HG03060 (cell line): ENCODE measurements around the gene NENF.
"Not testable (repeated sequence)": the region's sequence is repeated elsewhere in the genome, so short reads cannot be mapped to it uniquely, and the experiment has no call there.

Experiments
- ATAC-seq: cut with Tn5 transposase; IDR thresholded peaks from one replicate; pipeline ENCODE4 v1.9.1; 2021; ENCODE audit warnings: low read depth, moderate number of reproducible peaks; ENCODE audit not compliant: unreplicated experiment

The NENF gene

DNA sequence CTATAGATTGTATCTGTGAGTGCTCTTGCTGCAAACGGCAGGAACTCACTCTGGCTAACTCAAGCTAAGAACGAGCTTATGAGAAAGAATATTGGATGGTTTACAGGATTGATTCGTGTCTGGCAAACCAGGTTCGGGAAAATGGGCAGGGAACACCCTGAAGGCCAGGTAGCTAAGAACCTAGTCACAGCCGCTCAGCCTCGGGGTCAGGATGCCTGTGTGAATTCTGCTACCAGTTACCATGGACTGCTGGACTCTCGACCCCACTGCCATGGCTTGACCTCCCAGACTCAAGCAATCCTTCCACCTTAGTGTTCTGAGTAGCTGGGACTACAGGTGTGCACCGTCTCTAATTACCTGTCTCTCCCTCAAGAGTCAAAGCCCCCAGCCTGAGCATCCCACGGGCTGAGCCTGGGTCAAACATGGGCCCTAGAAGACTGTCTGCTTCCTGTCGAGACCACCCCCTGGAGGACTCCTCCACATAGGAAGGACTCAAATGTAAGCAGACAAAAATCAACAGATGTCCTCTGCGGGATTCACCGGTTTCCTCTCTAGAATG, 45.8 kb downstream of the NENF start:
- ATAC-seq = no peak

- ATAC-seq = no peak
Observed at GRCh38 chr1:212479188-212479587, 46.5 kb downstream of the NENF start.

DNA sequence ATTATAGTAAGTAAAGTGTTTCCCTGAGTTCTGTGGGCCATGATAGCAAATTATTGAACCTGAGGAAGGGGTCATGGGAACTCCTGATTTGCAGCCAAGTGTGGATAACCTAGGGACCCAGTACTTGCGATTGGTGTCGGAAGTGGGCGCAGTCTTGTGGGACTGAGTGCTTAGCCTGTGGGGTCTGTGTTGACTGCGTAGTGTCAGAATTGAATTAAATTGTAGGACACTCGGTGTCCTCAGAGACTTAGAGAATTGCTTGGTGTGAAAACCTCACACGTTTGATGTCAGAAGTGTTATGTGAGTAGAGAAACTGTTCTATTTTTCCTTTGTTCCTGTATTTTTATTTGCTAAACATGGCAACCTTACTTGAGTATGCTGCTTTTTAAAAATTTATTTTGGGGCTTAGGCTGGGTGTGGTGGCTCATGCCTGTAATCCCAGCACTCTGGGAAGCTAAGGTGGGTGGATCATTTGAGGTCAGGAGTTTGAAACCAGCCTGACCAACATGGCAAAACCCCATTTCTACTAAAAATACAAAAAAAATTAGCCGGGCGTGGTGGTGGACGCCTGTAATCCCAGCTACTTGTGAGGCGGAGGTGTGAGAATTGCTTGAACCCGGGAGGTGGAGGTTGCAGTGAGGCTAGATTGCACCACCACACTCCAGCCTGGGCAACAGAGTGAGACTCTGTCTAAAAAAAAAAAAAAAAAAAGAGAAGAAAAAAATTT, 48.2 kb downstream of the NENF start:
- not testable (repeated sequence) for ATAC-seq

DNA sequence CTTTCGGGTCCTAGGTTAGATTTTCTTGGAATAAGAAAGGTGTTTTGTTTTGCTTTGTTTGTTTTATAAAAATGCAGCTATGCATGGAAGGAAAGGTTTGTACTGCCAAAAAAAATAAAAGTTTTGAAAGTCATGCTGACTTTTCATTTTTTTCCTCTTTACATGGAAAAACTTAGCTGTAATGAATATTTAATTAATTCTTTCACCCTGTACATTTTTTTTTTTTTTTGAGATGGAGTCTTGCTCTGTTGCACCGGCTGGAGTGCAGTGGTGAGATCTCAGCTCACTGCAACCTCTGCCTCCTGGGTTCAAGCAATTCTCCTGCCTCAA, 48.7 kb downstream of the NENF start:
- ATAC-seq = no peak

GRCh38 chr1:212482006-212482636, 49.4 kb downstream of the NENF start:
- no peak for ATAC-seq

- ATAC-seq = no peak
Observed at GRCh38 chr1:212482637-212483441, 50.1 kb downstream of the NENF start.

- ATAC-seq = no peak
Observed at GRCh38 chr1:212484701-212485570, 52.2 kb downstream of the NENF start.

DNA sequence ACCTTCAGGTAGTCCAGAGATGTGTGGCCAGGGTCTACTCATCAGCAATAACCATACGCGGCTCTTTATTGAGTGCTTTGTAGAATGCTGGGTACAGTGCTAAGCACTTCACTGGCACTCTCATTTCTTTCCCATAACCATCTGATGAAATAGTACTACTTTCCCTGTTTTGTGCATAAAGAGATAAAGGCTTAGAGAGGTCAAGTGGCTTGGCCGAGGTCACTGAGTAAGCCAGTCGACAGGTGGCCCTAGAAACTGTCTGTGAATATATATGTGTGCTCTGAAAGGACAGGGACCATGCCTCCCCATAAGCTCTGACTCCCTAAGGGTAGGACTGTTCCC, 52.8 kb downstream of the NENF start:
- ATAC-seq = no peak

DNA sequence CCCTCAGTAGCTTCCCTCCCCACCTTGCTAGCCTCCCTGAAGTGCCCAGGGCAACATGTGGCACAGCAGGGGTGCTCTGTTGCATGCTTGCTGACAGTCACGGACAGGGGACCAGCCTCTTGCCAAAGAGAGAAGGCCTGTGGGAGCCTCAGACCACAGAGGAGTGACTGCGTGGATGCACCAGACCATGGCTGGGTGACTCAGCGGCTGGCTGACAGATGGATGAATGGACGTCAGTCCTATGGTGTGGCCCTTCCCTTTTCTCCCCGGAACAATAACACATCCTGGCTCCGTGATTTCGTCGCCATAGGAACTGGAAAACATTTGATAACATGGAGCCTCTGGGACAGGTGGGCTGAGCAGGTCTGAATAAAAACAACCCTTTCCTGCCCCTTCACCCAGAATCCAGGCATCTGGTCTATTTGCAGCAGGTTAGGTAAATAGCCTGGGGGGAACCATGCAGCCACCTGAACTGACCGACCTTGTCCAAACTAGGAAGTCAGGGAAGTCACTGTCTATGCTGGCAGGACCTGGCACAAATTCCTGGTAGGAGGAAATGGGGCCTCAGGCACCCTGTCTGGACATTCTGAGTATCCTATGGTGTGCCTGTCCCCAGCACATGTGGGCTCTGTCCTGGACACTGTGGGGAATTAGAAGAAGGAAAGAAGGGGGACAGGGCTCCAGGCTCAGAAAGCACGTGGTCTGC, 53.3 kb downstream of the NENF start:
- ATAC-seq = peak; percentile 65

DNA sequence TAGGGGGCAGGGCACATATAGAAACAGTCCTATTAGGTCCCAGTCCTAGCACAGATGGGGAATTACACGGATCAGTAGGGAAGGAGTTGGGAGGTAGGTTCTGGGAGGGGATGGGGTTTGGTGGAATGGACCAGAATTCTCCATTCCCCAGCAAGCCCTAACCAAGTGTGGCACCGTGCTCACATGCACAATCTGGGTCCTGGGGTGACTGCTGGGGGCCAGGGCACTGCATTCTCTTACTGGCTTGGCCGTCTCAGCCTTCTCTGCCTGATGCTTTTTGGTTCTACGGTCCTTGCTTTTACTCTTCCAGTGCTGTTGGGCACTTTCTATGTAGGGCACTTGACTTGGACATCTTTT, 53.9 kb downstream of the NENF start:
- no peak for ATAC-seq

DNA sequence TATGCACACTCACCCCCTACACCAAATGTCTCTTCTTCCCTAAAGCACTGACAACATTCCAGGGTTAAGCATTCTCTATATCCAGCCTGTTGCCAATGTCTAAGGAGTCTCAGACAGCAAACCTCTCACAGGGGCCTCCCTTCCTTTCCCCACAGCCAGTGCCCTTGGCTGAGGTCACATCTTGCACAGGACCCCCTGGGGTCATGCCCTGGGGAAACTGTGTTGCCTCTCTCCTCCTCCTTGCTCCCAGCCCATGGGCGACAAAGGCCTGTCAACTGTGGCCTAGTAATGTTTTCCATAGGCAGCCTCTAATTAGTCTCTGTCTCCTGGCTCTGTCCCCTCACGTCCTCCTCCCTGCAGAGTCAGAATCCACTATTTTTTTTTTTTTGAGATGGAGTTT, 54.6 kb downstream of the NENF start:
- no peak for ATAC-seq

GRCh38 chr1:212487774-212488435, 55.2 kb downstream of the NENF start:
- ATAC-seq = no peak

DNA sequence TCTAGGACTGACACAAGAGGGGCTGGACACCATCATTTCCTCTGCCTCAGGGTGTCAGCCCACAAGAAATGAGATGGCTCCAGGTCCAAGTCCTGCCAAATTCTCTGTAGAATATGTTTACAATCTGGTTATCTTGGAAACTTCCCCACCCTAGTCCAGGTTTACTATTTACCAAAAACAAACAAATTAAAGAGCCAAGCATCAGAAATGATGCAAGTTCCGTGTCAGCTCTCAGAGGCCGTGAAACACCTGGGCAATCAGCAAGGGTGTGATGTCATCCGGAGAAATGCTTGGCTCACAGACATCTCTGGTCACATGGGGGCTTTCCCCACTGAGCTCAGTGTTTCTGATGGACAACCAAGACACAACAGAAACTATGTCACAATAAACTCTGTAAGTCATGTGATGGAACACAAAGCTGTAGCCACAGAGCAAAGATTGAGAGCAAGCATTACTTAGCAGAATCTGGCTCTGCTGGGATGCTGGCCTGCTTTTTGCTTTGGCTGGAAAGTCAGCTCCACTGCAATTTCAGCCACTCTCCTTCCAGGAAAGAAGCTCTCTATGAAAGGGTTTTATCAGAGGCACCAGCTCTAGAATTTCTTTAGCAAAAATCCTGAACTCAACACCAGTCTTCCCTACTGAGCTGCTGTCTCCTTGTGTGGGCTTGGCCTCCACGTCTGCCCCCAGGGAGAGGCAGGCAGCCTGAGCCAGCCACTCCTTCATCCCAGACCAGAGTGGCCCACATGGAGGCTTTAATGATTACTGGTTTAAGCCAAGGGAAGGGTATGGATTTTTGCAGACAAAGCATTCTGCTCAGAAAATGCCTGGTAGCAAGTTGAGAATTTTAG, 55.9 kb downstream of the NENF start:
- peak; percentile 46 for ATAC-seq

- ATAC-seq = no peak
Observed at GRCh38 chr1:212489284-212489859, 56.7 kb downstream of the NENF start.

- ATAC-seq = no peak
Observed at GRCh38 chr1:212490276-212490675, 57.6 kb downstream of the NENF start.

DNA sequence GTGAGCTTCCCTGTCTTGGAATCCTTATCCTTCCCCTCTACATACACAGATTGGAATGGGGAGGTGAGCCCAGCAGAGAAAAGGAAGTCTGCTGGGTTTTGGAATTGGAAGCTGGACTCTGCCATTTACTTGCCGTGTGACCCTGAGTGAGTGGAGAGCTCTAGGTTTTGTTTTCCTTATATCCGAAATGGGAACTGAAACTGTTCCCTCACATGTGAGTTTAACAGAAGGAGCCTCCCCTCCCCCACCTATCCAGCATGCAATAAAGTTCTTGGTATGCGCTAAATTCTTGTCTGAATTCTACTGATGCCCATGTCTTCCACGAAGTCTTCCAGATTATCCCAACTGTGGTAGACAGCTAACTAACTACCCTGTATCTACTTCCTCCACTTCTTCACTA, 58.7 kb downstream of the NENF start:
- ATAC-seq = no peak
